GM23248 (cell line): Measurements from ENCODE around the gene PTPRO. TPM values are rescaled to one million over a fixed set of nuclear protein-coding genes. Genes with fewer than 3 reads are reported as not detected.
"Not testable (repeated sequence)": the region's sequence is repeated elsewhere in the genome, so short reads cannot be mapped to it uniquely, and the experiment has no call there.

Experiments
- DNase-seq: peaks from one replicate; pipeline ENCODE4 v3.0.0-alpha.2; 2015
- H2AFZ ChIP-seq: fragments of 200-600 bp; sonication (generic); 2 replicates; pipeline ENCODE4 v1.6.1; 2016; ENCODE audit warnings: antibody characterized with exemption
- H3F3A ChIP-seq: fragments of 200-600 bp; sonication (generic); 2 replicates; pipeline ENCODE4 v1.6.1; 2016; ENCODE audit warnings: mild to moderate bottlenecking, antibody characterized with exemption, mixed run types; ENCODE audit not compliant: insufficient read depth
- H3K27ac ChIP-seq: fragments of 200-600 bp; sonication (generic); 2 replicates; pipeline ENCODE4 v1.5.1; 2016; ENCODE audit warnings: mild to moderate bottlenecking
- H3K27me3 ChIP-seq: fragments of 200-600 bp; sonication (generic); replicated peaks from 2 replicates; pipeline ENCODE4 v1.6.1; 2016; ENCODE audit warnings: mild to moderate bottlenecking; ENCODE audit not compliant: insufficient read depth
- H3K36me3 ChIP-seq: fragments of 200-600 bp; sonication (generic); 2 replicates; pipeline ENCODE4 v1.6.1; 2016; ENCODE audit warnings: low read depth, mild to moderate bottlenecking
- H3K4me1 ChIP-seq: fragments of 200-600 bp; sonication (generic); 2 replicates; pipeline ENCODE4 v1.6.1; 2016; ENCODE audit warnings: mild to moderate bottlenecking; ENCODE audit not compliant: insufficient read depth
- H3K4me2 ChIP-seq: fragments of 200-600 bp; sonication (generic); one replicate; pipeline ENCODE4 v1.6.1; 2016; ENCODE audit warnings: mild to moderate bottlenecking; ENCODE audit not compliant: unreplicated experiment
- H3K4me3 ChIP-seq: fragments of 200-600 bp; sonication (generic); 2 replicates; pipeline ENCODE4 v1.5.1; 2016; ENCODE audit warnings: mild to moderate bottlenecking
- H3K79me2 ChIP-seq: fragments of 200-600 bp; sonication (generic); 2 replicates; pipeline ENCODE4 v1.6.1; 2016; ENCODE audit warnings: mild to moderate bottlenecking; ENCODE audit not compliant: insufficient read depth
- H3K9ac ChIP-seq: fragments of 200-600 bp; sonication (generic); 2 replicates; pipeline ENCODE4 v1.6.1; 2016; ENCODE audit warnings: mild to moderate bottlenecking
- H3K9me2 ChIP-seq: fragments of 200-600 bp; sonication (generic); 2 replicates; pipeline ENCODE4 v1.6.1; 2016; ENCODE audit warnings: mixed run types, mild to moderate bottlenecking, moderate library complexity; ENCODE audit not compliant: insufficient read depth
- H3K9me3 ChIP-seq: fragments of 200-600 bp; sonication (generic); one replicate; pipeline ENCODE4 v1.6.1; 2017; ENCODE audit warnings: low read depth
- H4K20me1 ChIP-seq: fragments of 200-600 bp; sonication (generic); 2 replicates; pipeline ENCODE4 v1.6.0; 2016; ENCODE audit not compliant: insufficient read depth
- EZH2 ChIP-seq: fragments of 200-600 bp; sonication (generic); IDR thresholded peaks from 2 replicates; pipeline ENCODE4 v1.6.1; 2018; ENCODE audit warnings: antibody characterized with exemption, mild to moderate bottlenecking; ENCODE audit not compliant: insufficient read depth, poor library complexity, severe bottlenecking
- EZH2phosphoT487 ChIP-seq: fragments of 200-600 bp; sonication (generic); IDR thresholded peaks from 2 replicates; pipeline ENCODE4 v1.6.1; 2018; ENCODE audit warnings: antibody characterized with exemption, moderate library complexity, mild to moderate bottlenecking, low read depth; ENCODE audit not compliant: insufficient read depth
- WGBS, 2 experiments: methylation state at CpG; one replicate each; pipeline ENCODE4 v1.1.6; 2015 to 2017; ENCODE audit warnings: low lambda C conversion rate in 2 of 2, low coverage in 1 of 2; ENCODE audit errors: missing lambda C conversion rate in 2 of 2; 5-methylcytosine and 5-hydroxymethylcytosine counted together
- in situ Hi-C: fragments of 300-500 bp; cut with MboI; formaldehyde crosslinking; loops from 2 replicates; pipeline ENCODE4 v1.15.0; 2020
- polyA plus RNA-seq: library from polyadenylated mRNA; unstranded; fragments of >200 nt; fragmentation: Nextera tagmentation; extraction: Ambion mirVana; gene quantifications from 2 replicates; pipeline ENCODE4 v1.2.1, GENCODE V29; 2016
- total RNA-seq: library from RNA; depleted of rRNA; stranded (reverse); fragments of >200 nt; shearing (Covaris generic); gene quantifications from 2 replicates; pipeline ENCODE4 v1.2.3, GENCODE V29; 2014

Gene PTPRO
- total and polyA plus RNA-seq, 2 experiments from 2014 or later: 0.22 to 0.24 TPM

DNA sequence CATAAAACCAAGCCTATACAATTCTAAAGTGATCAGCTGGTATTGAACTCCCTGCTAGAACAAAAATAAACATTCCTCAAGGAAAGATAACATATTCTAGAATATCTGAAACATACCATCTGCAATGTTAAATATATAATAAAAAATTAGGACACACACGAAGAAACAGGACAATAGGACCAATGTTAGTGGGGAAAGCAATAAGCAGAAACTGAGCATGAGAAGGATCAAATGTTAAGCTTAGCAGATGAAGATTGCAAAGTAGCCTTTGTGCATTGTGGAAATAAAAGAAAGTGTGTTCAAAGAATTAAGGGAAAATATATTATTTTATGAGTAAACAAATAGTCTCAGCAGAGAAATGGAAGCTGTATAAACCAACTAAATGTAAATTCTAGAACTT is 286.1 kb downstream of the PTPRO start:
- Histone ChIP-seq H3K4me2 (no peak overlapping the region), H3K27me3 (no peaks in the 10 kb centered on the region), H3K27ac (no peak overlapping the region), H3K79me2 (no peaks in the 10 kb centered on the region), H3K9me3 (no peaks in the 10 kb centered on the region), H4K20me1 (no peaks in the 10 kb centered on the region), H3F3A (peaks cover 15% of the 10 kb centered on the region), H2AFZ (no peak overlapping the region), H3K9me2 (no peaks in the 10 kb centered on the region), H3K4me1 (peaks cover 5% of the 10 kb centered on the region; the same call in 1 of the 2 replicates), H3K36me3 (no peaks in the 10 kb centered on the region), H3K9ac (no peak overlapping the region), H3K4me3 (no peak overlapping the region)
- no peak for DNase-seq
- 60 to 70% methylated on average over 1 of the region's 1 CpG for WGBS, 2 experiments
- TF ChIP-seq EZH2phosphoT487 (no peak), EZH2 (no peak)
- in situ Hi-C loops: no loop called here

DNA sequence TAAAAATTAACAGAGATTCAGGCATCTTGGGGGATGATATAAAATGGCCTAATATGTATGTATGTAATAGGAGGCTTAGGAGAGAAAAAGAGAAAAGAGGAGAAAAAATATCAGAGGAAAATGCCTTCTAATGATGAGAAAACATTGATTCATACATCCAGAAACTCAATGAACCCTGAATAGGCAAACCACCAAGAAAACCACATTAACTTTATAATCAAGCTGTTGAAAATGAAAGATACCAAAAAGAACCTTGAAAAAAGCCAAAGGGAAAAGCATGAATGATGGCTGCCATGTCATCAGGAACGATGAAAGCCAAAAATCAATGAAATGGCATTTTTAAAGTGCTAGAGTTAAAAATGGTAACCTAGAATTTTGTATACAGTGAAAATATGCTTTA is 286.6 kb downstream of the PTPRO start:
- peak; percentile 20 for DNase-seq
- Histone ChIP-seq H4K20me1 (no peaks in the 10 kb centered on the region), H3K9ac (no peak overlapping the region)

DNA sequence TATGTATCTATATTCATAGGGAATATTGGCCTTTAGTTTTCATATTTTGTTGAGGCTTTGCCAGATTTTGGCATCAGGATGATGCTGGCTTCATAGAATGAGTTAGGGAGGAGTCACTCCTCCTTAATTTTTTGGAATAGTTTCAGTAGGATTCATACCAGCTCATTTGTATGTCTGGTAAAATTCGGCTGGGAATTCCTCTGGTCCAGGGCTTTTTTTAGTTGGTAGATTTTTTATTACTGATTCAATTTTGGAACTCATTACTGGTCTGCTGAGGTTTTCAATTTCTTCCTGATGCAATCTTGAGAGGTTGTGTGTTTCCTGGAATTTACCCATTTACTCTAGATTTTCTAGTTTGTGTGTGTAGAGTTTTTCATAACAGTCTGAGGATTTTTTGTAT is 291.7 kb downstream of the PTPRO start:
- Histone ChIP-seq H2AFZ (no peak overlapping the region; the same call in 1 of the 2 replicates), H3F3A (peaks cover 43% of the 10 kb centered on the region), H3K36me3 (peaks cover 6% of the 10 kb centered on the region), H3K4me3 (no peak overlapping the region), H3K4me1 (peaks cover 12% of the 10 kb centered on the region), H3K27me3 (no peaks in the 10 kb centered on the region), H3K9me3 (no peaks in the 10 kb centered on the region), H3K79me2 (0 out of 2 replicates have a peak, but pooled peaks cover 6% of the 10 kb centered on the region), H3K4me2 (peak overlapping the region; percentile 34), H3K27ac (peak overlapping the region; percentile 77), H4K20me1 (no peaks in the 10 kb centered on the region), H3K9me2 (no peaks in the 10 kb centered on the region), H3K9ac (peak overlapping the region; percentile 23; the same call in 1 of the 2 replicates)
- in situ Hi-C loops: no loop called here
- DNase-seq: peak; percentile 75
- WGBS, 2 experiments: 0% methylated on average over 1 of the region's 1 CpG
- TF ChIP-seq EZH2phosphoT487 (no peak), EZH2 (no peak)

More for the DNA sequence above, 286.6 kb downstream of the PTPRO start:
- in situ Hi-C loops: no loop called here
- Histone ChIP-seq H2AFZ (peak overlapping the region; percentile 17; the same call in 1 of the 2 replicates), H3K4me3 (no peak overlapping the region), H3K9me3 (no peaks in the 10 kb centered on the region), H3K4me1 (peaks cover 5% of the 10 kb centered on the region; the same call in 1 of the 2 replicates), H3K9me2 (no peaks in the 10 kb centered on the region), H3K4me2 (no peak overlapping the region), H3F3A (peaks cover 20% of the 10 kb centered on the region), H3K79me2 (no peaks in the 10 kb centered on the region), H3K27me3 (no peaks in the 10 kb centered on the region), H3K27ac (no peak overlapping the region), H3K36me3 (no peaks in the 10 kb centered on the region)
- TF ChIP-seq EZH2 (no peak), EZH2phosphoT487 (no peak)
- WGBS, 2 experiments: 62 to 76% methylated on average over 1 of the region's 1 CpG

DNA sequence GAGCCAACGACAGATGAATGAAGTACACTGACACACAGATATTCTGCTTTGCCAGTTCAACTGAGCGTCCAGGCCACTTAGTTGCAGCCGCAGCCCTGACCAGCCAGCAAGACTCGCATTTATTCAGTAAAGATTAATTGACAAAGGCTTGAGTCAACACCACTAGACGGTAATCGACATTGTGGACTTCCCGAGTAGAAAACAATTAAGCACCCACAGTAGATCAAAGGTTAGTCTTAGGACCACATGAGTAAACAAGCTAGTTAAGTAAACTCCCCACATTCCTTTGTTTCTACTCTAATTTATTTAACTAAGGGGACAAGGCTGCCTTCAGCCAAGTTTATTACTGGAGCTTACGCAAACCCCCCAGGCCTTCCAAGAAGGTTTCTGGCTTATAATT is 294.2 kb downstream of the PTPRO start:
- H3K27me3 ChIP-seq, H3K27ac ChIP-seq, H2AFZ ChIP-seq, H3K9ac ChIP-seq, H3K9me2 ChIP-seq, DNase-seq, H3K9me3 ChIP-seq, in situ Hi-C loops, H4K20me1 ChIP-seq, H3K4me3 ChIP-seq, H3K79me2 ChIP-seq, H3K4me2 ChIP-seq: not testable (repeated sequence)
- peaks cover 10% of the 10 kb centered on the region for H3K4me1 ChIP-seq
- peaks cover 28% of the 10 kb centered on the region for H3K36me3 ChIP-seq
- 98 to 99% methylated on average over 8 of the region's 8 CpGs for WGBS, 2 experiments
- peaks cover 35% of the 10 kb centered on the region for H3F3A ChIP-seq
